HepG2 (cell line): ENCODE measurements around the gene CHD9. TPM values are rescaled to one million over a fixed set of nuclear protein-coding genes. Genes with fewer than 3 reads are reported as not detected.

Experiments used
- ATF6 ChIP-seq: sonication (generic); formaldehyde crosslinking; conservative IDR thresholded peaks from 2 replicates; pipeline ENCODE4 v1.4.0; 2020; ENCODE audit warnings: missing genetic modification reagents
- HNRNPL ChIP-seq: fragments of 200-400 bp; formaldehyde crosslinking; IDR thresholded peaks from 2 replicates; pipeline ENCODE4 v1.6.1; 2017; ENCODE audit warnings: mild to moderate bottlenecking, low read depth, low read length
- MTF2 ChIP-seq: sonication (generic); formaldehyde crosslinking; IDR thresholded peaks from 2 replicates; pipeline ENCODE4 v1.5.0; 2020; ENCODE audit warnings: missing genetic modification reagents, borderline replicate concordance
- MXI1 ChIP-seq: IDR thresholded peaks from 3 replicates; pipeline ENCODE4 v1.6.1; 2012; ENCODE audit warnings: low read depth, low read length, inconsistent platforms, borderline replicate concordance
- PPARG ChIP-seq: conservative IDR thresholded peaks from 2 replicates; pipeline ENCODE4 v1.6.1; 2016; ENCODE audit warnings: missing biosample characterization, missing genetic modification reagents
- SP2 ChIP-seq: sonication (generic); formaldehyde crosslinking; IDR thresholded peaks from 2 replicates; pipeline ENCODE4 v1.5.1; 2020; ENCODE audit warnings: mild to moderate bottlenecking, missing genetic modification reagents
- TEAD3 ChIP-seq: optimal IDR thresholded peaks from 2 replicates; pipeline ENCODE3; 2016; ENCODE audit warnings: borderline replicate concordance
- U2AF2 ChIP-seq: fragments of 200-400 bp; formaldehyde crosslinking; IDR thresholded peaks from 2 replicates; pipeline ENCODE4 v1.6.1; 2017; ENCODE audit warnings: low read depth, mild to moderate bottlenecking, low read length
- XBP1 ChIP-seq: sonication (generic); formaldehyde crosslinking; IDR thresholded peaks from 2 replicates; pipeline ENCODE4 v1.5.0; 2020; ENCODE audit warnings: missing genetic modification reagents
- ZFP90 ChIP-seq: sonication (generic); formaldehyde crosslinking; IDR thresholded peaks from 2 replicates; pipeline ENCODE4 v1.8.0; 2022; ENCODE audit warnings: missing genetic modification reagents, mild to moderate bottlenecking, inconsistent platforms, borderline replicate concordance
- ZIK1 ChIP-seq: sonication (generic); formaldehyde crosslinking; IDR thresholded peaks from 2 replicates; pipeline ENCODE4 v1.5.0; 2020; ENCODE audit warnings: mild to moderate bottlenecking, low read depth, missing genetic modification reagents, borderline replicate concordance
- ZNF496 ChIP-seq: sonication (generic); formaldehyde crosslinking; IDR thresholded peaks from 2 replicates; pipeline ENCODE4 v1.8.1; 2023; ENCODE audit warnings: mild to moderate bottlenecking, moderate library complexity, missing genetic modification reagents; ENCODE audit not compliant: insufficient replicate concordance
- ZNF879 ChIP-seq: sonication (generic); formaldehyde crosslinking; IDR thresholded peaks from 2 replicates; pipeline ENCODE4 v1.8.1; 2023; ENCODE audit warnings: missing genetic modification reagents
- polyA plus RNA-seq, 8 experiments: library from polyadenylated mRNA; depleted of rRNA in 3 of 8; stranded (reverse) in 7 of 8; unstranded in 1 of 8; fragments of >200 nt; fragmentation: Illumina TruSeq in 4 of 8; extraction: Trizol in 4 of 8; gene quantifications; 2 replicates each; pipeline versions ENCODE4 v1.2.1 to v1.2.3, GENCODE V29; 2011 to 2016; ENCODE audit warnings: low read depth in 4 of 8, missing spikeins in 1 of 8, mixed read lengths in 1 of 8; ENCODE audit not compliant: insufficient read depth in 1 of 8
- total RNA-seq, 5 experiments: library from RNA; depleted of rRNA; stranded (reverse); fragments of >200 nt; fragmentation: Illumina TruSeq; extraction: Trizol; gene quantifications; 2 replicates each; pipeline ENCODE4 v1.2.3, GENCODE V29; 2016; ENCODE audit warnings: low read depth in 1 of 5
- TF ChIP-seq, protein P1 (sequence below): sonication (generic); formaldehyde crosslinking; IDR thresholded peaks from 2 replicates; pipeline ENCODE4 v1.4.0; 2020; ENCODE audit warnings: low read depth, missing genetic modification reagents
- TF ChIP-seq, protein P2 (sequence below): sonication (generic); formaldehyde crosslinking; IDR thresholded peaks from 2 replicates; pipeline ENCODE4 v1.4.0; 2020; ENCODE audit warnings: missing genetic modification reagents, borderline replicate concordance
- TF ChIP-seq, protein P3 (sequence below): sonication (generic); formaldehyde crosslinking; IDR thresholded peaks from 2 replicates; pipeline ENCODE4 v1.4.0; 2020; ENCODE audit warnings: missing genetic modification reagents, borderline replicate concordance

Gene CHD9
- total and polyA plus RNA-seq, 2 of the 13 experiments (the other 11 are each of a cell fraction or from before 2014, with no cell fraction given): 23.4 to 27.7 TPM

- TF ChIP-seq, protein P1, sequence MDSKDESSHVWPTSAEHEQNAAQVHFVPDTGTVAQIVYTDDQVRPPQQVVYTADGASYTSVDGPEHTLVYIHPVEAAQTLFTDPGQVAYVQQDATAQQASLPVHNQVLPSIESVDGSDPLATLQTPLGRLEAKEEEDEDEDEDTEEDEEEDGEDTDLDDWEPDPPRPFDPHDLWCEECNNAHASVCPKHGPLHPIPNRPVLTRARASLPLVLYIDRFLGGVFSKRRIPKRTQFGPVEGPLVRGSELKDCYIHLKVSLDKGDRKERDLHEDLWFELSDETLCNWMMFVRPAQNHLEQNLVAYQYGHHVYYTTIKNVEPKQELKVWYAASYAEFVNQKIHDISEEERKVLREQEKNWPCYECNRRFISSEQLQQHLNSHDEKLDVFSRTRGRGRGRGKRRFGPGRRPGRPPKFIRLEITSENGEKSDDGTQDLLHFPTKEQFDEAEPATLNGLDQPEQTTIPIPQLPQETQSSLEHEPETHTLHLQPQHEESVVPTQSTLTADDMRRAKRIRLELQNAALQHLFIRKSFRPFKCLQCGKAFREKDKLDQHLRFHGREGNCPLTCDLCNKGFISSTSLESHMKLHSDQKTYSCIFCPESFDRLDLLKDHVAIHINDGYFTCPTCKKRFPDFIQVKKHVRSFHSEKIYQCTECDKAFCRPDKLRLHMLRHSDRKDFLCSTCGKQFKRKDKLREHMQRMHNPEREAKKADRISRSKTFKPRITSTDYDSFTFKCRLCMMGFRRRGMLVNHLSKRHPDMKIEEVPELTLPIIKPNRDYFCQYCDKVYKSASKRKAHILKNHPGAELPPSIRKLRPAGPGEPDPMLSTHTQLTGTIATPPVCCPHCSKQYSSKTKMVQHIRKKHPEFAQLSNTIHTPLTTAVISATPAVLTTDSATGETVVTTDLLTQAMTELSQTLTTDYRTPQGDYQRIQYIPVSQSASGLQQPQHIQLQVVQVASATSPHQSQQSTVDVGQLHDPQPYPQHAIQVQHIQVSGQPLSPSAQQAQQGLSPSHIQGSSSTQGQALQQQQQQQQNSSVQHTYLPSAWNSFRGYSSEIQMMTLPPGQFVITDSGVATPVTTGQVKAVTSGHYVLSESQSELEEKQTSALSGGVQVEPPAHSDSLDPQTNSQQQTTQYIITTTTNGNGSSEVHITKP: no peak
- TF ChIP-seq U2AF2 (no peak), MTF2 (CRISPR knock-in tag) (no peak), SP2 (peak; percentile 27; the same call in 1 of the 2 replicates), XBP1 (no peak), ATF6 (CRISPR knock-in tag) (no peak), PPARG (CRISPR knock-in tag) (no peak), ZNF496 (CRISPR knock-in tag) (no peak), ZFP90 (0 out of 2 replicates have a peak, but pooled peaks have one; percentile 31), HNRNPL (0 out of 2 replicates have a peak, but pooled peaks have one; percentile 40), TEAD3 (peak; percentile 25), MXI1 (peak; percentile 20; the same call in 1 of the 3 replicates), ZNF879 (no peak), ZIK1 (CRISPR knock-in tag) (no peak)
- TF ChIP-seq, protein P2, sequence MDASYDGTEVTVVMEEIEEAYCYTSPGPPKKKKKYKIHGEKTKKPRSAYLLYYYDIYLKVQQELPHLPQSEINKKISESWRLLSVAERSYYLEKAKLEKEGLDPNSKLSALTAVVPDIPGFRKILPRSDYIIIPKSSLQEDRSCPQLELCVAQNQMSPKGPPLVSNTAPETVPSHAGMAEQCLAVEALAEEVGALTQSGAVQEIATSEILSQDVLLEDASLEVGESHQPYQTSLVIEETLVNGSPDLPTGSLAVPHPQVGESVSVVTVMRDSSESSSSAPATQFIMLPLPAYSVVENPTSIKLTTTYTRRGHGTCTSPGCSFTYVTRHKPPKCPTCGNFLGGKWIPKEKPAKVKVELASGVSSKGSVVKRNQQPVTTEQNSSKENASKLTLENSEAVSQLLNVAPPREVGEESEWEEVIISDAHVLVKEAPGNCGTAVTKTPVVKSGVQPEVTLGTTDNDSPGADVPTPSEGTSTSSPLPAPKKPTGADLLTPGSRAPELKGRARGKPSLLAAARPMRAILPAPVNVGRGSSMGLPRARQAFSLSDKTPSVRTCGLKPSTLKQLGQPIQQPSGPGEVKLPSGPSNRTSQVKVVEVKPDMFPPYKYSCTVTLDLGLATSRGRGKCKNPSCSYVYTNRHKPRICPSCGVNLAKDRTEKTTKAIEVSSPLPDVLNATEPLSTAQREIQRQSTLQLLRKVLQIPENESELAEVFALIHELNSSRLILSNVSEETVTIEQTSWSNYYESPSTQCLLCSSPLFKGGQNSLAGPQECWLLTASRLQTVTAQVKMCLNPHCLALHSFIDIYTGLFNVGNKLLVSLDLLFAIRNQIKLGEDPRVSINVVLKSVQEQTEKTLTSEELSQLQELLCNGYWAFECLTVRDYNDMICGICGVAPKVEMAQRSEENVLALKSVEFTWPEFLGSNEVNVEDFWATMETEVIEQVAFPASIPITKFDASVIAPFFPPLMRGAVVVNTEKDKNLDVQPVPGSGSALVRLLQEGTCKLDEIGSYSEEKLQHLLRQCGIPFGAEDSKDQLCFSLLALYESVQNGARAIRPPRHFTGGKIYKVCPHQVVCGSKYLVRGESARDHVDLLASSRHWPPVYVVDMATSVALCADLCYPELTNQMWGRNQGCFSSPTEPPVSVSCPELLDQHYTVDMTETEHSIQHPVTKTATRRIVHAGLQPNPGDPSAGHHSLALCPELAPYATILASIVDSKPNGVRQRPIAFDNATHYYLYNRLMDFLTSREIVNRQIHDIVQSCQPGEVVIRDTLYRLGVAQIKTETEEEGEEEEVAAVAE (CRISPR knock-in tag): no peak
- TF ChIP-seq, protein P3, sequence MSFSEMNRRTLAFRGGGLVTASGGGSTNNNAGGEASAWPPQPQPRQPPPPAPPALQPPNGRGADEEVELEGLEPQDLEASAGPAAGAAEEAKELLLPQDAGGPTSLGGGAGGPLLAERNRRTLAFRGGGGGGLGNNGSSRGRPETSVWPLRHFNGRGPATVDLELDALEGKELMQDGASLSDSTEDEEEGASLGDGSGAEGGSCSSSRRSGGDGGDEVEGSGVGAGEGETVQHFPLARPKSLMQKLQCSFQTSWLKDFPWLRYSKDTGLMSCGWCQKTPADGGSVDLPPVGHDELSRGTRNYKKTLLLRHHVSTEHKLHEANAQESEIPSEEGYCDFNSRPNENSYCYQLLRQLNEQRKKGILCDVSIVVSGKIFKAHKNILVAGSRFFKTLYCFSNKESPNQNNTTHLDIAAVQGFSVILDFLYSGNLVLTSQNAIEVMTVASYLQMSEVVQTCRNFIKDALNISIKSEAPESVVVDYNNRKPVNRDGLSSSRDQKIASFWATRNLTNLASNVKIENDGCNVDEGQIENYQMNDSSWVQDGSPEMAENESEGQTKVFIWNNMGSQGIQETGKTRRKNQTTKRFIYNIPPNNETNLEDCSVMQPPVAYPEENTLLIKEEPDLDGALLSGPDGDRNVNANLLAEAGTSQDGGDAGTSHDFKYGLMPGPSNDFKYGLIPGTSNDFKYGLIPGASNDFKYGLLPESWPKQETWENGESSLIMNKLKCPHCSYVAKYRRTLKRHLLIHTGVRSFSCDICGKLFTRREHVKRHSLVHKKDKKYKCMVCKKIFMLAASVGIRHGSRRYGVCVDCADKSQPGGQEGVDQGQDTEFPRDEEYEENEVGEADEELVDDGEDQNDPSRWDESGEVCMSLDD: no peak
These were observed 76.7 kb downstream of the CHD9 start (continued) for GRCh38 chr16:53131363-53132071.
